HG03378 (cell line): ENCODE measurements around the gene GAR1.
"Not testable (repeated sequence)": the region's sequence is repeated elsewhere in the genome, so short reads cannot be mapped to it uniquely, and the experiment has no call there.

Experiments
- ATAC-seq: cut with Tn5 transposase; IDR thresholded peaks from one replicate; pipeline ENCODE4 v1.9.1; 2021; ENCODE audit warnings: mild to moderate bottlenecking, moderate library complexity; ENCODE audit not compliant: unreplicated experiment

Gene GAR1

DNA sequence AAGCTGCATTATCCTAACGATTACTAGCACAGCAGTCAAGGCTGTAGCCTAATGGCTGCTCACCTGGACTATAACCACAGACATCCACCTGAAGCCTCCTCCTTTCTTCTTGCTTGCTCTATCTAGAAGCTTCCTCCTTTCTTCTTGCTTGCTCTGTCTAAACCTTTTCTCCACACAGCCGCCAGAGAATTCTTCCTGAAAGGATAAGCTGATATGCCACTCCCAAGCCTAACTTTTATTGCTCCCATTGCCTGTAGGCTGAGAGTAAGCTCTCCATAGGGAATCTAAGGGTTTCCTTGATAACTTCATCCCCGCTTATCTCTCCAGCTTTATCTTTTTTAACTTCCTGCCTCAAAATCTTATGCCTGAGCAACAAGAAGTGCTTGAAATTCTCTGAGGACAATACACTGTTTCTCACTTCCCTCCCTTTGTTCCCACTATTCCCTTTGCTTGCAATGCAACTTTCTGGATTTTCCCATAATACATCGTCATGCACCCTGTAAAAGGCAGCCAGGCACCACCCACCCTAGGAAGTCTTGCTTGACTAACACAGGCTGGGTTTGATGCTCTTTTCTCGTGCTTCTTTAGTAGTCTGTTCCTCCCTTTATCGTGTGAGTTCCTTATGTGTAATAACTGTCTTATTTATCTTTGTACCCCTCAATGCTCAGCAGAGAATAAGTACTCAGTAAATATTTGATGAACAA is 31.0 kb downstream of the GAR1 start:
- no peak for ATAC-seq

DNA sequence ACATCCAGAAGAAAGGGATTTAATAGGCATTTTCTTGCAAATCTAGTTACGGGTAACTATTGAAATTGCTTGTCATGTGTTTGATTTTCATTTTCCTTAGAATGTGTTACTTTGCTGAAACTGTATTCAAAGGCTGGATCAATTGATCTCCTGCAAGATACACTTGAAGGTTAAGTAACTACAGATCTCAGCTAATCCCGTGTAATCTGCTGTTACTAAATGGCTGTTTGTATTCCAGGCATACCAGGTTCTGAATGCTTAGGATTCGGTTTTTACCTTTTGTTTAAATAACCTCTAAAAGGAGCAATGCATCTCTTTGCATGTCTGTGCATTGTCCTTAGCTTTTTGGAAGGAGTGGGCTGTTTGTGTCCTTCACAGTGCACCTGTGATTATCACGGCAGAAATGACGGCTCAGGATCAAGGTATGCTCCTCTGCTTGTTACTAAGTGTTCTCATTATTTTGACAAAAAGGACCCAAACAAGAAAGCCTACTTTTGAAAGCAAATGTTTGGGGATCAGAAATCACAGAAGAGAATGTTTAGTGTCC is 32.4 kb downstream of the GAR1 start, which contains the start of gene LRIT3:
Gene LRIT3 (plus strand): TSS at position 212 of the 547 bp plus-strand sequence. CDS start 95 bp downstream, at position 307.
- no peak for ATAC-seq

GRCh38 chr4:109848501-109848900 is 32.9 kb downstream of the GAR1 start:
- ATAC-seq = no peak

GRCh38 chr4:109850601-109851000 is 35.0 kb downstream of the GAR1 start:
- ATAC-seq = no peak

- ATAC-seq = not testable (repeated sequence)
Observed at GRCh38 chr4:109859426-109860300, 44.1 kb downstream of the GAR1 start.

DNA sequence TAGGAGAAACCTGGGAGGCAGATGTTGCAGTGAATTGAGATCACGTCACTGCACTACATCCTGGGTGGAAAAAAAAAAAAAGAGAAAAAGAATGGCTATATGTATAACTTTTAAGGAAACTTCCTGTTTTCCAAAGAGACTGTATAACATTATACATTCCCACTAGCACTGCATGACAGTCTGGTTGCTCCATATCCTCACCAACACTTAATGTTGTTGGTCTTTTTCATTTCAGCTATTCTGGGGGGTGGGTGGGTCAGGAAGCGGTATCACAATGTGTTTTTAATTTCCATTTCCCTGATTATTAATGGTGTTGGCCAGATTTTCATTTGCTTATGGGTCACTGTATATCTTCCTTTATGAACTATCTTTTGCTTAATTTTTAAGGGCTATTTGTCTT is 45.7 kb downstream of the GAR1 start:
- ATAC-seq = no peak

GRCh38 chr4:109861916-109862511 is 46.5 kb downstream of the GAR1 start:
- ATAC-seq = no peak

DNA sequence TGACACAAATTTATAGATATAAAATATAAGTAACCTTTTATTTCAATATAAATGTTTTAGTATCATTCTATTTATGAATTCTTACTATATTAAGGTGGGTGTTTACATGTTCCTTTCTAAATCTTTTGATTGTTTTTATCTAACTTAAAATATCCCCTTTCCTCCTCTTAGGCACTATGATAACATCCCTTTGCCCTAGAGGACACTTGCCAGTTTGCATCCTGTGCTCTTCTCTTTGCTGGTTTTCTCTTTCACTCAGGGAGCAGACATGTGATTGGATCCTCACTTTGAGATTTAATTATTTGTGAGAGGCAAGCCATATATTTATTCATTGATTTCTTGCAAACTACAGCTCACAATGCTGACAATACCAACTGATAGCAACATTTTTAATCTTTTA is 48.6 kb downstream of the GAR1 start:
- no peak for ATAC-seq

DNA sequence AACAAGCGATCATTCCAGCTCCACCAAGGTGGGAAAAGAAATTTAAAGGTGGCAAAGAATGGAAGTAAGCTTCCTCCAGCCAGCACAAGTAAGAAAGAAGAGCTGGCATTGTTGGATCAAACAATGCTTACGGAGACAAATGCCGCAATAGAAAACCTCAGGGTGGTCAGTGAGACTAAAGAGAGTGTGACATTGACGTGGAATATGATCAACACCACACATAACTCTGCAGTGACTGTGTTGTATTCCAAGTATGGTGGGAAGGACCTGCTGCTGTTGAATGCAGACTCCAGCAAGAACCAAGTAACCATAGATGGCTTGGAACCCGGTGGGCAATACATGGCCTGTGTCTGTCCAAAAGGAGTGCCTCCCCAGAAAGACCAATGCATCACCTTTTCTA is 54.5 kb downstream of the GAR1 start:
- ATAC-seq = no peak

- ATAC-seq = no peak
Observed at GRCh38 chr4:109872065-109872464, 56.5 kb downstream of the GAR1 start.

DNA sequence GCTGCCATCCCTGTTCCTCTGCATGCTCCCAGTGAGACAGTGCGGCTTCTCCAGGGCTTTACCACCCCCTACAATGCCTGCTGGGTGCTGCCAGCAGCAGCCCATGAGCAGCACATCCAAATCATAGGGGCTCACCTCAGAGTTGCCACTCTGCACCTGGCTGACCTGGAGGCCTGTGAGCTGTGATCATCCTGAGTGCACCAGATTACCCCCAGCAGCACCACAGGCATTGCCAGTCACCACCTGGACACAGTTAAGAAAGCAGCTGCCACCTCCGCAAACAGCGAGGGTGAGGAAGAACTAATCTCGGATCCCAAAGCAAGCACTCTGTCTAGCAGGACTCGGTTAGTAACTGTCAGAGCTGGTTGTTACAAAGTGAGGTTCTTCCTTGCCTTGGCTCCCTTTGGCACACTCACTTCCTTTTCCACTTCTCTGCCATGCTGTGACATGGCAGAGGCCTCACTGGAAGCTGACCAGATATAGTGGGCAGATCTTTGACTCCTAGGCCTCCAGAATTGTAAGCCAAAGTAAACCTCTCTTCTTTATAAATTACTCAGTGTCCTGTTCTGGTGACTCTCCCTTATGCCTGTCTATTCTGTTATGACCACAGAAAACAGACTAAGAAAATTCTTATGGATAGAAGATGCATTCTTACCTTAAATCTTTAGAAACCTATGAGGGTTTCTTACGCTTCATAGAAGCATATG is 57.5 kb downstream of the GAR1 start:
- no peak for ATAC-seq

DNA sequence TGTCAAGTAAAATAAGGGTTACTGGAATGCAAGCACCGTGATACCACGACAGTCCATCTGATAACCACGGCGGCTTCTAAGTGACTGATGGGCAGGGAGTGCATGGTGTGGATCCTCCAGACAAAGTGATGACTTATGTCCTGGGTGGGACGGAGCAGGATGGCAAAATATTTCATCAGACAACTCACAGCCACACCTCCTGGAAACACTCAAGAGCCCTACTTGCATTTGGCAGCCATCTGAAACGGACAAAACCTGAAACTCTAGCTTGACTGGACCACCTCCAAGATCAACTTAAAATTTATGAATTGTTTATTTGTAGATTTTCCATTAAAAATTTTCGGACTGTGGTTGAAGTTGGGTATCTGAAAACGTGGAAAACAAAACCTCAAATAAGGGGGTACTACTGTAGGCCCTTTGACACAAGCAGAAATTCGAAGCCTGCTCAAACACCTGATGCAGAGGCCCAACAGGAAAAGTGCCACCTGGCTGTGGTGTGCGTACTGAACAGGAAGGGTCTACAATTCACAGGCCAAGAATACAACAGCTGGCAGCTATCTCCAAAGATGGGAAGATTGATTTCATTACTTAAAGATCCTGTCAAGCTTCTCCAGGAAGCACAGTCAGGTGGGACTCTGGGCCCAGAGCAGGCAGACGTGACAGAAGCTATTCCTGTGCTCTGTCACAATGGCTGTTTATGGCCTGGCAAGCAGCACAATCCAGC is 58.4 kb downstream of the GAR1 start:
- ATAC-seq = no peak
